Mesodermal cell (in vitro differentiated cells): Measurements from ENCODE around the gene ITGA7.

Experiments
- H3K27ac ChIP-seq: 2 replicates; pipeline ENCODE4 v1.7.0; 2013; ENCODE audit warnings: mild to moderate bottlenecking, low read depth, low read length, moderate library complexity; ENCODE audit not compliant: severe bottlenecking
- H3K36me3 ChIP-seq: 2 replicates; pipeline ENCODE4 v1.7.1; 2013; ENCODE audit warnings: mild to moderate bottlenecking, low read length, moderate library complexity; ENCODE audit not compliant: control insufficient read depth, insufficient read depth
- H3K4me1 ChIP-seq: one replicate; pipeline ENCODE4 v1.7.1; 2013; ENCODE audit warnings: mild to moderate bottlenecking, low read length; ENCODE audit not compliant: insufficient read depth, control insufficient read depth, poor library complexity, severe bottlenecking
- H3K4me3 ChIP-seq: 2 replicates; pipeline ENCODE4 v1.7.0; 2013; ENCODE audit warnings: low read length, control low read depth, mild to moderate bottlenecking; ENCODE audit not compliant: insufficient read depth, poor library complexity, severe bottlenecking; ENCODE audit errors: extremely low read depth
- H3K9me3 ChIP-seq: 2 replicates; pipeline ENCODE4 v1.7.1; 2013; ENCODE audit warnings: mild to moderate bottlenecking, low read length, moderate library complexity; ENCODE audit not compliant: control insufficient read depth
- WGBS, 2 experiments: methylation state at CpG; one replicate each; pipeline ENCODE4 v1.1.5; 2013; ENCODE audit warnings: missing lambda C conversion rate in 2 of 2; ENCODE audit not compliant: insufficient coverage in 2 of 2; 5-methylcytosine and 5-hydroxymethylcytosine counted together

The ITGA7 gene

GRCh38 chr12:55724226-55724939 lies 16.7 kb upstream of the ITGA7 start:
- H3K36me3 ChIP-seq: peaks cover 58% of the 10 kb centered on the region

GRCh38 chr12:55723516-55724225 lies 16.0 kb upstream of the ITGA7 start:
- WGBS, 2 experiments: 93 to 94% methylated on average over 8 to 10 of the region's 10 CpGs
- no peaks in the 10 kb centered on the region for H3K9me3 ChIP-seq
- H3K4me3 ChIP-seq: no peak overlapping the region
- no peak overlapping the region for H3K27ac ChIP-seq
- H3K4me1 ChIP-seq: peaks cover 19% of the 10 kb centered on the region
- peaks cover 58% of the 10 kb centered on the region for H3K36me3 ChIP-seq

More at GRCh38 chr12:55724226-55724939, 16.7 kb upstream of the ITGA7 start:
- 80 to 84% methylated on average over 9 to 10 of the region's 11 CpGs for WGBS, 2 experiments
- no peak overlapping the region for H3K4me3 ChIP-seq
- H3K9me3 ChIP-seq: no peaks in the 10 kb centered on the region
- H3K27ac ChIP-seq: no peak overlapping the region
- peaks cover 17% of the 10 kb centered on the region for H3K4me1 ChIP-seq

GRCh38 chr12:55722948-55723347 lies 15.2 kb upstream of the ITGA7 start:
- peaks cover 26% of the 10 kb centered on the region for H3K4me1 ChIP-seq
- no peak overlapping the region for H3K4me3 ChIP-seq
- 87 to 98% methylated on average over 5 to 7 of the region's 8 CpGs for WGBS, 2 experiments
- H3K9me3 ChIP-seq: no peaks in the 10 kb centered on the region
- no peak overlapping the region for H3K27ac ChIP-seq
- H3K36me3 ChIP-seq: peaks cover 58% of the 10 kb centered on the region

- H3K36me3 ChIP-seq: peaks cover 47% of the 10 kb centered on the region
- 87 to 90% methylated on average over 8 to 13 of the region's 14 CpGs for WGBS, 2 experiments
- no peak overlapping the region for H3K27ac ChIP-seq
- H3K9me3 ChIP-seq: no peaks in the 10 kb centered on the region
- H3K4me1 ChIP-seq: peaks cover 30% of the 10 kb centered on the region
- H3K4me3 ChIP-seq: no peak overlapping the region
Measured at GRCh38 chr12:55721601-55722213, 14.0 kb upstream of the ITGA7 start.

GRCh38 chr12:55720894-55721444 lies 13.3 kb upstream of the ITGA7 start:
- Histone ChIP-seq H3K36me3 (peaks cover 40% of the 10 kb centered on the region), H3K27ac (no peak overlapping the region), H3K9me3 (no peaks in the 10 kb centered on the region), H3K4me3 (no peak overlapping the region), H3K4me1 (peaks cover 29% of the 10 kb centered on the region)
- WGBS, 2 experiments: 66 to 81% methylated on average over 9 of the region's 9 CpGs

- peaks cover 31% of the 10 kb centered on the region for H3K36me3 ChIP-seq
- H3K27ac ChIP-seq: no peak within 1 kb of the TSS
- H3K4me1 ChIP-seq: peaks cover 32% of the 10 kb centered on the region
- H3K4me3 ChIP-seq: no peak within 1 kb of the TSS
- no peaks in the 10 kb centered on the region for H3K9me3 ChIP-seq
- WGBS, 2 experiments: 92 to 93% methylated on average over 1 to 3 of the region's 6 CpGs
Measured at GRCh38 chr12:55720071-55720564, 12.4 kb upstream of the ITGA7 start, which contains the start of gene RDH5. Gene RDH5, plus strand, starts transcription at chr12:55720393. Its CDS starts 792 bp downstream, at chr12:55721185.

GRCh38 chr12:55719371-55719770 lies 11.7 kb upstream of the ITGA7 start:
- Histone ChIP-seq H3K4me1 (peaks cover 32% of the 10 kb centered on the region), H3K27ac (no peak overlapping the region), H3K9me3 (no peaks in the 10 kb centered on the region), H3K4me3 (no peak overlapping the region), H3K36me3 (peaks cover 24% of the 10 kb centered on the region)
- 86% methylated on average over 3 of the region's 7 CpGs; no CpG with 5 or more reads in 1 of the 2 experiments for WGBS, 2 experiments

GRCh38 chr12:55718624-55719275 lies 11.0 kb upstream of the ITGA7 start:
- Histone ChIP-seq H3K4me3 (no peak overlapping the region), H3K27ac (peak overlapping the region; percentile 41)
- WGBS, 2 experiments: 64 to 93% methylated on average over 2 to 3 of the region's 4 CpGs

GRCh38 chr12:55718015-55718414 lies 10.3 kb upstream of the ITGA7 start:
- H3K36me3 ChIP-seq: peaks cover 11% of the 10 kb centered on the region
- peak overlapping the region; percentile 41 for H3K27ac ChIP-seq
- H3K4me3 ChIP-seq: peak overlapping the region; percentile 2
- no peaks in the 10 kb centered on the region for H3K9me3 ChIP-seq
- WGBS, 2 experiments: 53% methylated on average over 2 of the region's 4 CpGs; no CpG with 5 or more reads in 1 of the 2 experiments
- peaks cover 32% of the 10 kb centered on the region for H3K4me1 ChIP-seq

More at GRCh38 chr12:55718624-55719275, 11.0 kb upstream of the ITGA7 start:
- Histone ChIP-seq H3K9me3 (no peaks in the 10 kb centered on the region), H3K36me3 (peaks cover 17% of the 10 kb centered on the region), H3K4me1 (peaks cover 32% of the 10 kb centered on the region)
